OCI-M2 (cell line): Measurements from ENCODE around the gene SFSWAP.
A peak's percentile ranks its signal among the peaks of the same experiment; 100 is the strongest.
"Not testable (repeated sequence)": the region's sequence is repeated elsewhere in the genome, so short reads cannot be mapped to it uniquely, and the experiment has no call there.

Experiments
- DNase-seq: peaks from one replicate; lab custom pipeline; 2025; ENCODE audit not compliant: unreplicated experiment; lab: John Stamatoyannopoulos, UW

SFSWAP gene

GRCh38 chr12:131710464-131711457 is at the start of gene SFSWAP:
SFSWAP (plus strand) TSS chr12:131711090; CDS start chr12:131711230, 140 bp downstream.
- peak; percentile 20 for DNase-seq

- not testable (repeated sequence) for DNase-seq
These were observed 49.5 kb upstream of the SFSWAP start for GRCh38 chr12:131661170-131661985.

GRCh38 chr12:131661986-131662288 is 49.0 kb upstream of the SFSWAP start:
- not testable (repeated sequence) for DNase-seq

GRCh38 chr12:131662346-131662745 is 48.5 kb upstream of the SFSWAP start:
- DNase-seq, result not testable (repeated sequence)

- not testable (repeated sequence) for DNase-seq
These were observed 45.2 kb upstream of the SFSWAP start for GRCh38 chr12:131665666-131666065.

GRCh38 chr12:131666486-131666885 is 44.4 kb upstream of the SFSWAP start:
- not testable (repeated sequence) for DNase-seq

GRCh38 chr12:131666978-131667601 is 43.8 kb upstream of the SFSWAP start:
- not testable (repeated sequence) for DNase-seq

GRCh38 chr12:131671276-131671675 is 39.6 kb upstream of the SFSWAP start:
- DNase-seq, result no peak

- no peak for DNase-seq
These were observed 39.0 kb upstream of the SFSWAP start for GRCh38 chr12:131671871-131672270.

- no peak for DNase-seq
These were observed 38.5 kb upstream of the SFSWAP start for GRCh38 chr12:131672311-131672940.

GRCh38 chr12:131672941-131673887 is 37.7 kb upstream of the SFSWAP start:
- DNase-seq, result no peak

- no peak for DNase-seq
These were observed 37.0 kb upstream of the SFSWAP start for GRCh38 chr12:131673888-131674257.

- DNase-seq, result no peak
These were observed 36.5 kb upstream of the SFSWAP start for GRCh38 chr12:131674373-131674772.

- DNase-seq, result no peak
These were observed 35.5 kb upstream of the SFSWAP start for GRCh38 chr12:131675126-131676080.

GRCh38 chr12:131676544-131676943 is 34.3 kb upstream of the SFSWAP start:
- DNase-seq, result no peak

GRCh38 chr12:131677067-131677466 is 33.8 kb upstream of the SFSWAP start:
- DNase-seq, result not testable (repeated sequence)

- no peak for DNase-seq
These were observed 33.2 kb upstream of the SFSWAP start for GRCh38 chr12:131677699-131678098.

GRCh38 chr12:131678389-131679181 is 32.3 kb upstream of the SFSWAP start:
- not testable (repeated sequence) for DNase-seq
